Activated CD4-positive, alpha-beta T cell treated with anti-CD3 and anti-CD28 coated beads, Interleukin-2, Interleukin-6, amounts not matched to agents 100 ng/mL and 50 ng/mL, durations not matched to agents 16 hours and 8 hours (primary cell): Measurements from ENCODE around the gene RTN3.
"Not testable (repeated sequence)": the region's sequence is repeated elsewhere in the genome, so short reads cannot be mapped to it uniquely, and the experiment has no call there.

Source experiments
- DNase-seq: peaks from one replicate; pipeline ENCODE4 v3.0.0-alpha.2; 2020

Gene RTN3, protein sequence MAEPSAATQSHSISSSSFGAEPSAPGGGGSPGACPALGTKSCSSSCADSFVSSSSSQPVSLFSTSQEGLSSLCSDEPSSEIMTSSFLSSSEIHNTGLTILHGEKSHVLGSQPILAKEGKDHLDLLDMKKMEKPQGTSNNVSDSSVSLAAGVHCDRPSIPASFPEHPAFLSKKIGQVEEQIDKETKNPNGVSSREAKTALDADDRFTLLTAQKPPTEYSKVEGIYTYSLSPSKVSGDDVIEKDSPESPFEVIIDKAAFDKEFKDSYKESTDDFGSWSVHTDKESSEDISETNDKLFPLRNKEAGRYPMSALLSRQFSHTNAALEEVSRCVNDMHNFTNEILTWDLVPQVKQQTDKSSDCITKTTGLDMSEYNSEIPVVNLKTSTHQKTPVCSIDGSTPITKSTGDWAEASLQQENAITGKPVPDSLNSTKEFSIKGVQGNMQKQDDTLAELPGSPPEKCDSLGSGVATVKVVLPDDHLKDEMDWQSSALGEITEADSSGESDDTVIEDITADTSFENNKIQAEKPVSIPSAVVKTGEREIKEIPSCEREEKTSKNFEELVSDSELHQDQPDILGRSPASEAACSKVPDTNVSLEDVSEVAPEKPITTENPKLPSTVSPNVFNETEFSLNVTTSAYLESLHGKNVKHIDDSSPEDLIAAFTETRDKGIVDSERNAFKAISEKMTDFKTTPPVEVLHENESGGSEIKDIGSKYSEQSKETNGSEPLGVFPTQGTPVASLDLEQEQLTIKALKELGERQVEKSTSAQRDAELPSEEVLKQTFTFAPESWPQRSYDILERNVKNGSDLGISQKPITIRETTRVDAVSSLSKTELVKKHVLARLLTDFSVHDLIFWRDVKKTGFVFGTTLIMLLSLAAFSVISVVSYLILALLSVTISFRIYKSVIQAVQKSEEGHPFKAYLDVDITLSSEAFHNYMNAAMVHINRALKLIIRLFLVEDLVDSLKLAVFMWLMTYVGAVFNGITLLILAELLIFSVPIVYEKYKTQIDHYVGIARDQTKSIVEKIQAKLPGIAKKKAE

DNA sequence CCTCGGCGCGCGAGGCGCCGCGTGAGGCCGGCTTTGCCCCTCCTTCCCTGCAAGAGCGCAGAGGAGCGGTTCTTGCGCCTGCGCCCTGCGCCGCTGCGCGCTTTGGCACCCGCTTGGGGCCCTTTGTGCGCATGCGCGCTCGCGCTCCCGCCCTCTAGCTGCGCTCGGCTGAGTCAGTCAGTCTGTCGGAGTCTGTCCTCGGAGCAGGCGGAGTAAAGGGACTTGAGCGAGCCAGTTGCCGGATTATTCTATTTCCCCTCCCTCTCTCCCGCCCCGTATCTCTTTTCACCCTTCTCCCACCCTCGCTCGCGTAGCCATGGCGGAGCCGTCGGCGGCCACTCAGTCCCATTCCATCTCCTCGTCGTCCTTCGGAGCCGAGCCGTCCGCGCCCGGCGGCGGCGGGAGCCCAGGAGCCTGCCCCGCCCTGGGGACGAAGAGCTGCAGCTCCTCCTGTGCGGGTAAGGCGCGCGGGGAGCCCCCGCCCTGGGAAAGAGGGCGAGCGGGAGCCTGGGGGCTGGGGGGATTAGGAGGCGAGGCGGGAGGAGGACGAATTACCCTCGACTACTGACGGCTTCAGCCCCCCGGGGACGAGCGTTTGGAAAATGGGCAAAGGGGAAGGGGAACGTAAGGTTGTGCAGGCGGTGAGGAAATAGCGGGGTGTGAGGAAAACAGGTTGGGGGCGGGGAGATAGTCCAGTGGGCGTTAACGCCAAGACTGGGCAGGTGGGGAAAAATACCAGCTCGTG lies at the start of gene RTN3:
TSS of gene RTN3 (plus strand) at position 180 of the 745 bp plus-strand sequence. CDS start at position 317, 137 bp downstream.
- peak; percentile 100 for DNase-seq

DNA sequence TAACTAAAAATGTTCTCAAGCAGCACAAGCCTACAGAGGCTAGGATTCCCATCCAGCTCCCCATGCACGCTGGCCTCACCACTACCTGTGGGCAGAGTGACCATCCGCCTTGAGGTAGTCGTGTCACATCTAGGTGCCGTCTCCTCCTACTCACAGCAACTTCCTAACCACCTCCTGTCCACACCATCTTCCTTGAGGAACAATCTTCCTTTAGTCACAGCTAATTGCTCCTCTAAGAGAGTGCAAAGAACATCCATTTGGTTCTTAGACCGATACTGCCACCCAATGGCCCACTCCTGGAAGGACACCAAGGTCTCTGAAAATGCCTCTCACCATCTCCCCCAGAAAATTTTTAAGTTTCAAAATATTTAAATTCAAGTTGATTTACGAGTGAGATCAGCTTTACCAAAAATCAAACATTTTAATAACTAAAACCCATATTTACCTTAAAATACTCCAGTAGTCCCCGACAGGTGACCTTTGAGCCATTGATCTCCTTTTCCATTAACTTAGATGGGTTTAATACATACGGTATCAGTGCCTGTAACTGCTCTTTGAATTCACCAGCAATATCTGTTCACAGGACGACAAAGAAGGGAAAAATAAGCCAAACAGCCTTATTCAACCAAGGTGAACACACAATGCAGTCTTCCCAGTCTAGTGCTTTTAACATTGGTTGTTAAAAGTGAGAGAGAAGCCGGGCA lies 45.4 kb upstream of the RTN3 start:
- peak; percentile 70 for DNase-seq

DNA sequence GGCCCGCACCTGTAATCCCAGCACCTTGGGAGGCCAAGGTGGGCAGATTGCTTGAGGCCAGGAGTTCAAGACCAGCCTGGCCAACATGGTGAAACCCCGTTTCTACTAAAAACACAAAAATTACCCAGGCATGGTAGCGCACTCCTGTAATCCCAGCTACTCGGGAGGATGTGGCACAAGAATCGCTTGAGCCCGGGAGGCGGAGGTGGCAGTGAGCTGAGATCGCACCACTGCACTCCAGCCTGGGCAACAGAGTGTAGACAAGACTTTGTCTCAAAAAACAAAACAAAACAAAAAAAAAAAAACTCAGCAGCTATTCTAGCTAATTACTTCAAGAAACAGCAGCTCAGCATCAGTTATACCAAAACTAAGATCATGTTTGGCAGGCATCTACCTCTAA lies 42.9 kb upstream of the RTN3 start:
- DNase-seq, result not testable (repeated sequence)

DNA sequence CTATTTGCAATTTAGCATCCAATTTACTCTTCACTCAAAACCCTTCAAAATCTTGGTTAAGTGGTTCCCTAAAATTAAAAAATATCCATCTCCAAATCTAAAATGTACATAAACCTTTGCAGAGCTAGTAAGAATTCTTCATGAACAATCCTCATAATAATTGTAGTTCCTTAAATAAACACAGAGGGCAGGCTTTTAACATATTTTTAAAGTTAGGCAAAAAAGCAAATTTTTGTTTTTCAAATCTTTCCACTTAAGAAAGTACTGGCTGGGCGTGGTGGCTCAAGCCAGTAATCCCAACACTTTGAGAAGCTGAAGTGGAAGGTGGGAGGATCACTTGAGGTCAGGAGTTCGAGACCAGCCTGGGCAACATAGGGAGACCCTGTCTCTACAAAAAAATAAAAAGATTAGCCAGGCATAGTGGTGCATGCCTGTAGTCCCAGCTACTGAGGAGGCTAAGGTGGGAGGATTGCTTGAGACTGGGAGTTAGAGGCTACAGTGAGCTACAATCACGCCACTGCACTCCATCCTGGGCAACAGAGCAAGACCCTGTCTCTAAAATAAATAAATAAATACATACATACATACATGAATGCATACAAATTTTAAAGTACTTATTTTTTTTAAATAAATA lies 42.0 kb upstream of the RTN3 start:
- no peak for DNase-seq

DNA sequence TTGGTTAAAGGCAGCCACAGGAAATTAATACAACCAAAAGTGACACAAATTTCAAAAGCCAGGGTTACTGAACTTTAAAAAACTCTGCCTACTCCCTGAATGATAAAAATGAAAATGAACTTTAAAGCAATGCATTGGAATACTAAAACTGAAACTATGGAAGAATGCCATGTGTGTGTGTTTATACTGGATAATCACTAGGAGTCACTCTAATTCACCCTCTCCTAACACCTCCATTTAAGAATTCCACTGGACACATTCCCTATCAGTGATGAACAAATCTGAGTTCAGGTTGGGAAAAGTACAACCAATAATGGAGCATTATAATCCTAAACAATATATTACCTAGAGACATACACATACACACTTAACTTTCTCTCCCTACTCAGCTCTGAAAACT lies 39.6 kb upstream of the RTN3 start:
- no peak for DNase-seq

DNA sequence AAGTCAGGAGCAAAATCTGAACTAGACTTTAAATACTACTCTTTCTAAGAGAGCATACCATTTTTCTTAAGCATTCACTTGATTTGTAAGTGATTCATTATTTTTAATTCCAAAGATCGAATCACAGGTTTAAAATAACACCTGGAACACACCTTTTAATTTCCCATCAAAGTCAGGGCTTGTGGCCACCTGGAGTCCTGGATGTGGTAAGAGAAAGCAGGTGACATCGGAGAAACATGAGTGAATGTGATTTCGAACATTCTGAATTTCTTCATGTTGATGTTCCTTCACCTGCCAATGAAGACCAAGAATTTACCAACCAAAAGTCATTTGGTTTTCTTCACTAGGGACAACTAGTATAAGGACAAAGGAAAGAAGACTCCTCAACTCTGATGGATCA lies 38.1 kb upstream of the RTN3 start:
- no peak for DNase-seq

DNA sequence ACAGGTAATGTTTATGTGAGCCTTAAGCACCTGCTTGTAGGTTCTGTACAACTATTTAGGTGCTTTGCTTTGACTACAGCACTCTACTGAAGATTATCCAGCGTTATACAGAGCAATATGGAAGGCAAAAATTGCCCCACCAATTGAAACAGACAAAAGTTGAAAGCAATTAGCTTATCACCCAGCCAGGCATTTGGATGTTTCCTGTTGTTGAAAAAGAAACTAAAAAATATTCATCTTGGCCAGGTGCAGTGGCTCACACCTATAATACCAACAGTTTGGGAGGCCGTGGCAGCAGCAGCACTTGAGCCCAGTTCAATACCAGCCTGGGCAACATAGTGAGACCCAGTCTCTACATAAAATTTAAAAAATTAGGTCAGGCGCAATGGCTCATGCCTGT lies 28.6 kb upstream of the RTN3 start:
- DNase-seq, result no peak

DNA sequence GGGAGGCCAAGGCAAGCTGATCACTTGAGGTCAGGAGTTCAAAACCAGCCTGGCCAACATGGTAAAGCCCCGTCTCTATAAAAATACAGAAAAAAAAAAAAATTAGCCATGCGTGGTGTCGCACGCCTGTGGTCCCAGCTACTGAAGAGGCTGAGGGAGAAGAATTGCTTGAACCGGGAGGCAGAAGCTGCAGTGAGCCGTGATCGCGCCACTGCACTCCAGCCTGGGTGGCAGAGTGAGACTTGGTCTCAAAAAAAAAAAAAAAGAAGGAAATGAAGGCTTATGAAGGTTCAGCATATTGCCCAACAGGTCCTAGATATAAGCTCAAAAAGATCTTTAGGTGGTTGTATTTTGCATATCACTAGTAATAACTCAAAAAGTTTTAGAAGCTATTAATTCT lies 20.3 kb upstream of the RTN3 start:
- no peak for DNase-seq

DNA sequence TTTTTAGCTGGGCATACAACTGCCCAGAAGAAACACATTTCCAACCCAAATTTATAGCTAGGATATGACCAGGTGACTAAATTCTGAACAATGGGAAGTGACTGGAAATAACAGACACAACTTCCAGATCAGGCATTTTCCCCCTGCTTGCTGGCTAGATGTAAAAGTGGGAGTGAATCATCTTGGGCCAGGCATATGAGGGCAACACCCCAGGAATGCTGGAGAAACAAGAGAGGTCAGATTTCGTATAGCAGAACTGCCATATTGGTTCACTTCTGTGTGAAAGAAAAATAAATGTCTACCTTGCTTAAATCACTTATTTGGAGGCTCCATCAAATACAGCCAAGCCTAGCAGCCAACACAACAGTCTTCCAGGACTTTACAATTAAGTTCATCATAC lies 17.5 kb upstream of the RTN3 start:
- no peak for DNase-seq

DNA sequence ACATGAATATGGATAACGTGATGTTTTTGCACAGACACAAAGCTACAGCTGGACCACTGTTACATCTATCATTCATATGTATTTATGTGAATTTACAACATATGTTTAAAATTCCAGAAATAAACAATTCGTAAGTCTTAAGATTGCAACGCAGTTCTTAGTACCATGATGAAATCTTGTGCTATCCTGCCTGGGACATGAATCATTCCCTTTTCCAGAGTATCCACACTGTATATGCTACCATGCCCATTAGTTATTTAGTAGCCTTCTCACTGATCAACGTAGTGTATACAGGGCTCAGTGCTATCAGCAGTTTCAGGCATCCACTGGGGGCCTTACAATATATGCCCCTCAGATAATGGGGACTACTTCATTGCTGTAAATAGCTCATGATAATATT lies 14.4 kb upstream of the RTN3 start:
- DNase-seq, result no peak

DNA sequence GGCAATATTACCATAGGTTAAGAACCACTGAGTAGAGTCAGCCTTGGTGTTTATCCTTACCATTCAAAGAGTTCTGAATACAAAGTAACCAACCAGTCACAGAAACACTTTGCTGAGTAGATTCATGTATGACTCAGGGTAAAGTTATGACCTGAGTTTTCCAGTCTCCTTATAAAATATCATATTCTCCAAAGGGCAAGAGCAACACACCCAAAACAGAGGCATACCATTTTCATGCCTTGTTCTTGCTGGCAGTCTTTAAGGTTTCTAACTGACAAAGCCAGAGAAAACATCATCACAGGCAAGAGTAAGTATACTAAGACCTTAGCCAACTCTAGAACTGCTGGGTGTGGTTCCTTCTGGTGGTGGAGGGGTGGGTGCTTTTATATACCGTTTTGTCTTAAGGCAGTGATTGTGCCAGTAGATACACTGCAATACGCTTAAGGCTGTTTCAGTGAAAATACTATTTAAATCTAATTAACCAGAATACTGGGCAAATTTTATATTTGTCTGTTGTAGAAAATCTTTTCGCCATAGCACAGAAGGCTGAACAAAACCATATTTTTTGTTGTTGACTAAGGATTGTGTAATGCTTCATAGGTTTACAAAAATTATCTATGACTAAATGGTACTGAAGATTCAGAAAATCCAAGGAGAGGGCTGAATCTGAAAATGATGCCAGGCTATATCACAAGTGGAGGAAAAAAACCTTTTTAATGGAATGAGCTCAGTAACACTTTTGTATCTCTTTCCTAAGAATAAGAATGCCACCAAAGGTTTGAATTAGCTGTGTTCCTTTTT lies 13.1 kb upstream of the RTN3 start:
- peak; percentile 19 for DNase-seq

DNA sequence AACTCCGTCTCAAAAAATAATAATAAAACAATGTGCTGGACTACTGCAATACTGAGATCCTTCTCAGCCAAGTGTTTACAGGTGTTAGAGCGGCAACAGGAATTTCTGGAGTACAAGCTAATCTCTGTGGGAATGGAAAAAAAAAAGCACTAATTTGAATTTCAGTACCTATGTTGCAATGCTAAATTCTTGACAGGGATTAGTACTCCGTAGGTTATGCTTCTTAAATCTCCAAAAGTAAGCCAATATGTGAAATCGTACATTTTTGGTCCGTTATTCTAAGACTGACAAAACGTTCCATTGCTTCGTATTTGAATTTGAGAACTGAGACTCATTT lies 11.2 kb upstream of the RTN3 start:
- DNase-seq, result no peak

DNA sequence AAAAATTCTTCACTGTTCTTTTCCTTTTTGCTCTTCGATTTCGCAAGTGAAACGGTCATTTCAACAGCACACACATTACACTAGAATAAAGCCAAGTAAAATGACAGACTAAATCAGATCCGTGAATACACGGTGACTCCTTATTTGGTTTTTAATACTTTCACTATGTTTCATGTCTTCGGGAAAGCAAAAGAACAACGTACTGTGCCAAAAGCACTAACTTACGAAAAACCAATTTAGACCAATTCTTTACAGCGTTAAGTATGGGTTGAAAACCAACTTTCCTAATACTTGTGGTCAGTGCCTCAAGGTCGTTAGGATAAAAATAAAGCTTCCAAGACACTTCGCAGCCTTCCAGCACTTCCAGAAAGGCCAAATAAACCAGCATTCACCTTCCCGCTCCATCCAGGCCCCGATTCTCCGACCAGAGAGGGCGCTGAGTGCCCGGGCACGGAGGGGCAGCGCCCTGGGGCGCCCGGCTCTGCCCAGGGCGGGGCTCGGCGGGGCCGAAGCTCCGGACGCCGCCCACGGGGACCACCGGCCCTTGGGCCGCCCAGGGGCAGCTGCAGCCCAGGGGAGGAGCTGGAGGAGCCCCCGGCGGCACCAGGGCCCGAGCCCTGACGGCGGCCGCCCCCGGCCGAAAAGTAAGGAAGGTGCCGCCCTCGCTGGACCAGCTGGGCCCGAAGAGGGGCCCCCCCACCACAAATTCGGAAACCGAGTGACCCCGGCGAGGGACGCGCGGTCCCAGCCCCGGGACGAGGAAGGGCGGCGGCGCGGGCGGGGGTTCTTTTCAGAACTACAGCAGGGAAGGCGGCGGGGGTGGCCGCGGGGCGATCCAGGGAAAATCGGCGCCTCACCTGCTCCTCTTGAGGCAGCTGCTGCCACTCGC lies 10.6 kb upstream of the RTN3 start:
- peak; percentile 46 for DNase-seq

DNA sequence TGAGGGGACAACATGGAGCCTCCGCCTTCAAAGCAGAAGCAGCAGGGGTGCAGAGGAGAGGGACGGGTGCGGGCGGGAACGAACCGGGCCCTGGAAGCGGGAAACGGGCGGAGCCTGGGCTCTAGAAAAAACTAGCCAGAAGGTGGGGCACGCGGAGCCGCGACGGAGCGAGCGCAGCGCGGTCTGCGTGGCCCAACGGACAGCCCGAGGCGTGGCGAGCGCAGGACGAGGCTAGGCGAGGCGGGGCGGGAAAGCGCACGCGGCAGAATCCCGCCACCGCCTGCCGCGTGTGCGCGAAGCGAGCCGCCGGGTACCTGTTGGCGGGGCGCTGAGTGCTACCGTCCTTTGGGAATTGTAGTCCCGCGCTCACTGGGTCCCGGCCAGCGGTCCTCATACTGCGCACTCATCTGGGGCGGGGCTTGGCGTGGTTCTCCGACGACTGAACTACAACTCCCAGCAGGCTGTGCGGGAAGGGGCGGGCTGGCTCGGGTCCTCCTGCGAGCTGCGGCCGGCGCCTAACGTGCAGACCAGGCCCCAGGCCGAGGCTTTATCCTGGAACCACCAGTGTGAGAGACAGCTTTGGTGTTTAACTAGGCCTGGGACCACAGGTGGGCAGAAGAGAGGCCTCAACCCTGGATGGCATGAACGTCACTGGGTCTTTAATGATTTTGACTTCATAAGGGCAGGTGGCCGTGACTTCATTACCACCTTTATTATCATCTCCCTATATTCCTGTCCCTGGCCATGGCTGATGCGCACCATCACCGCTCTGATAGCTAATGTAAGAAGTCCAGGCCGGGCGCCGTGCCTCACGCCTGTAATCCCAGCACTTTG lies 9.8 kb upstream of the RTN3 start, which contains the start of gene ATL3:
TSS of gene ATL3 (minus strand) at position 55 of the 834 bp plus-strand sequence. CDS start at position 14, 41 bp downstream.
- DNase-seq, result peak; percentile 93

DNA sequence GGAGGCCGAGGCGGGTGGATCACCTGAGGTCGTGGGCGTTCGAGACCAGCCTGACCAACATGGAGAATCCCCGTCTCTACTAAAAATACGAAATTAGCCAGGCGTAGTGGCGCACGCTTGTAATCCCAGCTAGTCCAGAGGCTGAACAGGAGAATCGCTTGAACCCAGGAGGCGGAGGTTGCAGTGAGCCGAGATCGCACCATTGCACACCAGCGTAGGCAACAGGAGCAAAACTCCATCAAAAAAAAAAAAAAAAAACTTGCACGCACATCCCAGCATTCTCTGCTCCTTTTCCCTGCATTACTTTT lies 9.2 kb upstream of the RTN3 start:
- no peak for DNase-seq

DNA sequence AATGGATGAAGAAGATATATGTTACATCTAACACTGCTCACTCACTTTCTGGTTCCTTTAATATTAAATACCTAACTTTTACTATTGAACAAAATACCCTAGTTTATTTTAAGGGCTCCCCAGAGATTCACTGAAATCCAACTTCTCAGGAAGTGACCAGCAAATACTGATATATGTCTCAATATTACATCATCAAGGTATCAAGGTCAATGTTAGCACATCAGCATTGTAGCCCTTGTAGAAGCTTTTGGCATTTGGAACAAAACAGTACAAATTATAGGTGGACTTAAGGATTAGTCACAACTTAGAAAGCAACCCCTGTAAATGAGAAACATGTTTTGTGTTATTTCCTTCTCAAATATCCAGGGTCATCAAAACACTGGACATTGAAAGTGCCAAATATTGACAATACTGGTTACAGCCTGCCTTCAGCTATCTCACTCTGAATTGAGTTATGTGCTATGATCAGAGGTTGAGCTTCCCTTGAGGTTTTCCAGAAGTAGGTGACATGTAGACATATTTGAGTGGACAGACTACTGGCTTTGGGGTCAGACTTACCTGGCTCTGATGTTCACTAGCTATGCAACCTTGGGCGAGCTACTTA lies 8.3 kb upstream of the RTN3 start:
- DNase-seq, result no peak

DNA sequence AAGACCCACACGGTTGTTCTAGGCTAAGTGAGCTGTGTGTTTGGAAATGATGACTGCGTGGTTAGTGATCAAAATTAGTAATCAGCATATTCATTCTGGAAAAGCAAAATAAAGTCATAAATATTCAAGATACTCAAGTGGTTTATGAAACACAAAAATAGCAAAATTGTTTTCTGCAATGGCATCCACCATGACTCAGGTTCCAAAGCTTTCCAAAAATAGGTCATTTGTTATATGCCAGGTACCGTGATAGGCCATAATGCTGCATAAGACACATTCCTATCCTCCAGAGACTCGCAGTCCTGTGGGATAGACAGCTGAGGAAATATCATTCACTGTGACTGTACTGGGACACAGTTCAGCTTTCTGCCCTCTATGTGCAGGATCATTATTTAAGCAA lies 7.7 kb upstream of the RTN3 start:
- peak; percentile 27 for DNase-seq

DNA sequence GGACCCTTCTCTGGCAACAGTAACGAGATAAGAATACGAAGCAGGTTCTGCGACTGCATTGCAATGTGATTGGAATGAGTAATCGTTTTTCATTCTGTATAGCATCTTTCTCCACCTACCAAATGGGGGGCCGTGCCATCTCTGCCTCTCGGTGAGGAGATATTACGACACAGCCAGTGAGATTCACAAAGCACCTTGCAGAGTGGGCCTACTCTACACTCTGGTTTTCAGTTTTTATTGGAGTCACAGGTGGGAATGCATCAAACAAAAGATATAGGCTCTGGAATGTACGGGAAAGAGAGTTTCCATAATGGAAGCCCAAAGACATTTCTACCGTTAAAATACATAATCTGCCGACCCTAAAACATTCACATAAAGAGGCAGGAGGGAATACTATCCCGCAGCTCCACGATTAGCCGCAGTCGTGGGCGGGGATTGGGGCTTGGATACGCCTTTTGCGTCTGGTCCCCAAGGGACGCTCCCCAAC lies 423 bp upstream of the RTN3 start:
- peak; percentile 63 for DNase-seq
